ENCODE results near the gene UBE2R2.
"Not testable (repeated sequence)": the region's sequence is repeated elsewhere in the genome, so short reads cannot be mapped to it uniquely, and the experiment has no call there.

The UBE2R2 gene

GRCh38 chr9:33843312-33843961 lies 26.5 kb downstream of the UBE2R2 start:
- DNase-seq, result no peak

GRCh38 chr9:33846231-33846630 lies 29.3 kb downstream of the UBE2R2 start:
- no peak for DNase-seq

GRCh38 chr9:33847894-33848205 lies 30.9 kb downstream of the UBE2R2 start:
- DNase-seq, result not testable (repeated sequence)

GRCh38 chr9:33850267-33850629 lies 33.3 kb downstream of the UBE2R2 start:
- DNase-seq, result no peak

- no peak for DNase-seq
These were observed 33.7 kb downstream of the UBE2R2 start for GRCh38 chr9:33850677-33851076.

- no peak for DNase-seq
These were observed 34.3 kb downstream of the UBE2R2 start for GRCh38 chr9:33851301-33851700.

- DNase-seq, result peak; percentile 62
These were observed 35.4 kb downstream of the UBE2R2 start for GRCh38 chr9:33852216-33852826.

GRCh38 chr9:33856247-33856646 lies 39.3 kb downstream of the UBE2R2 start:
- no peak for DNase-seq

GRCh38 chr9:33858423-33858822 lies 41.5 kb downstream of the UBE2R2 start:
- no peak for DNase-seq

GRCh38 chr9:33860200-33860871 lies 43.4 kb downstream of the UBE2R2 start:
- DNase-seq, result no peak

- no peak for DNase-seq
These were observed 45.0 kb downstream of the UBE2R2 start for GRCh38 chr9:33861917-33862453.

- DNase-seq, result not testable (repeated sequence)
These were observed 46.1 kb downstream of the UBE2R2 start for GRCh38 chr9:33863027-33863426.

- DNase-seq, result no peak
These were observed 50.9 kb downstream of the UBE2R2 start for GRCh38 chr9:33867747-33868439.

GRCh38 chr9:33868440-33868973 lies 51.5 kb downstream of the UBE2R2 start:
- DNase-seq, result no peak

- DNase-seq, result not testable (repeated sequence)
These were observed 52.3 kb downstream of the UBE2R2 start for GRCh38 chr9:33869243-33869642.

- DNase-seq, result no peak
These were observed 60.9 kb downstream of the UBE2R2 start for GRCh38 chr9:33877727-33878489.

GRCh38 chr9:33878691-33879366 lies 61.9 kb downstream of the UBE2R2 start:
- no peak for DNase-seq

- DNase-seq, result no peak
These were observed 63.5 kb downstream of the UBE2R2 start for GRCh38 chr9:33880211-33881089.

- DNase-seq, result no peak
These were observed 64.7 kb downstream of the UBE2R2 start for GRCh38 chr9:33881635-33882034.

GRCh38 chr9:33884856-33885701 lies 68.1 kb downstream of the UBE2R2 start:
- no peak for DNase-seq

All from activated CD8-positive, alpha-beta memory T cell treated with anti-CD3 and anti-CD28 coated beads, Interleukin-2, amount 50 U/mL, for 4 hours (primary cell).